NCI-H128 (cell line): ENCODE measurements around the gene KLHL36.

Source experiments
- DNase-seq: peaks from one replicate; lab custom pipeline; 2025; ENCODE audit not compliant: unreplicated experiment; lab: John Stamatoyannopoulos, UW

KLHL36 gene

DNA sequence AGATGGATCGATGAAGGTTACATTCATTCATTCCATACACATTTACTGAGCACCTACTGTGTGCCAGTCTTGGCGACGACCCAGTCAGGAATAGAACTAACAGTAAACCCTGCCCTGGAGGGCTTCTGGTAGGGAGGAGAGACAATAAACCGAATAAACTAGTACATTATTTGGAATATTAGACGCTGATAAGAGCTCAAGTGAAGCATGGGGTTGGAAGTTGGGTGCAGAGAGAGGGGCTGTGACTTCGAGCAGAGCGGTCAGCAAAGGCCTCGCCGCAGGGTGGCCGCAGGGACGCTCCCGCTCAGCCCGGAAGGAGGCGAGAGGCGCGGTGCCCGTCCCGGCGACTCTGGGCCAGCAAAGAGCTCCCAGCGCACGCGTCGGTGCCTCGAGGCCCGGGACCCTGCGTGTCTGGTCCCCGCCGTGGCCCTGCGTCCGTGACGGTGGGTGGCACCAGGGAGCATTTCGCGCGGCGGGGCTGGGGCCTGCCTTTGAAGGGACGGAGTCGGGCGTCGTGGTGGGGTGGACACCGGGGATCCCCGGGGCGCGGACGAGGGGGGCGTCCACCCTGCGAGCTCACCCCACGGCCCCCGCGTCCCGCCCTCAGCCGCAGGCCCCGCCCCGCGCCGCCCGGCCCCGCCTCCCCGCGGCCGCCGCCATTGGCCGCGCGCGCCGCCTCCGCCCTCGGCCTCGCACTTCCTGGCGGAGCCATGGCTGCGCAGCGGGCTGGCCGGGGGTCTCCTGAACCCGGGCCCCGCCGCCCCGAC, at the start of gene KLHL36:
TSS of gene KLHL36 (plus strand) at position 684 of the 767 bp plus-strand sequence. CDS start 2,357 bp downstream, outside the sequence.
- no peak for DNase-seq

DNA sequence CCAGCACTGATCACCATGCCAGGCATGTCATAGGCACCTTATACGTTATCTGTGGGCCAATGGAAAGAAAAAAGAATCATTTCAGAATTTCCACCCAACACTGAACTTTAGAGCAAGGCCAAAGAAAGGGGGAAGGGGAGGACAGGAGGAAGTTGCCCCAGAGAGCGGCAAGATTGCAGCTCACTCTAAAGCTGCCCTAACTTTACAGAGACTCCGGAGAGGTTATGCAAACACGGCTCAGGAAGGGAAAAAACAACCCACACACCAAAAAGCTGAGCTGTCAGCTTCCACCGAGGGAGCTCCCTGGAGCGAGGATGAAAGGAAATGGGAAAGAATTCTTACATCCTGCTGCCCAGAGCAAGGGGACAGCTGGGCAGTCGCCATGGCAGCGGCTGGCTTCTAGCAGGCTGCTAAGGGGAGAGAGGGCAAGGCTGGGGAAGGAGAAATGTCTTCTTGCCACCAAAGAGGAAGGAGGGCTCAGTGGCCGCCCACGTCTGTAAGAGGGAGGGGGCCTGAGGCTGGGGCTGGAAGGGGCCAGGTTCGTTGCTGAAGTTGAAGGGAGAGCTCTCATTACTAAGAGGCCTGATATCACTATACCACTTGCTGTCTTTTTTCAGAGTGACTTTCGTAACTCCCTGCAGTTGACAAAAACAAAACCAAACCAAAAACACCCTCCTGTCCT, 48.6 kb upstream of the KLHL36 start:
- DNase-seq: no peak

DNA sequence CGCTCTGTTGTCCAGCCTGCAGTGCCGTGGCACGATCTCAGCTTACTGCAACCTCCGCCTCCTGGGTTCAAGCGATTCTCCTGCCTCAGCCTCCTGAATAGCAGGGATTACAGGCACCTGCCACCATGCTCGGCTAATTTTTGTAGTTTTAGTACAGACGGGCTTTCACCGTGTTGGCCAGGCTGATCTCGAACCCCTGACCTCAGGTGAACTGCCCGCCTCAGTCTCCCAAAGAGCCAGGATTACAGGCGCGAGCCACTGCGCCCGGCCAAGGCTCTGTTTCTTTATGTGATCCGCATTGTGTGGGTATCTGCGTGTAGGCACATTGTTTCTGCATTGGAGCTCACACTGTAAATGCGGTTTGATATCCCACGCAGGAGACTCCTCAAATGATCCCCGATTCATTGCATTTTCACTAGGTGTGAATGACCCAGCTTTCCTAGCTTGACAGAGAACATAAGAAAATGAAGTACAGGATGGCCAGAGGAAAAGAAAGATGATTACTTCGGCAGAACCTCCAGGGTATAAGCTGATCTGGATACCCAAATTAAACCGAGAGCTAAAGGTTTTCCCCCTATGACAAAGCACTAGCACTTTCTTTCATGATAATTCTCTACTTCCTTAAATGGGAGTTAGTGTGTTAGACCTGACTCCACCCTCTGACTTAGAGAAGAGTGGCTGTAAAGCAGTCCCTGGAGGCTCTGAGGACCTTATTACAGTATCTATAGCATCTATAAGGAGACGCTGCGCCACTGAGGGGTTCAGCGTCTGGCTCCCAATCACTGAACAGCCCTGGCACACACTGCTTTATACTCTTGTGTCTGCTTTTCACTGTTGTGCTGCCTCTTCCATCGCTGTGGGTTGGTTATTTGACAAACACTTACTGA, 47.7 kb upstream of the KLHL36 start:
- no peak for DNase-seq

DNA sequence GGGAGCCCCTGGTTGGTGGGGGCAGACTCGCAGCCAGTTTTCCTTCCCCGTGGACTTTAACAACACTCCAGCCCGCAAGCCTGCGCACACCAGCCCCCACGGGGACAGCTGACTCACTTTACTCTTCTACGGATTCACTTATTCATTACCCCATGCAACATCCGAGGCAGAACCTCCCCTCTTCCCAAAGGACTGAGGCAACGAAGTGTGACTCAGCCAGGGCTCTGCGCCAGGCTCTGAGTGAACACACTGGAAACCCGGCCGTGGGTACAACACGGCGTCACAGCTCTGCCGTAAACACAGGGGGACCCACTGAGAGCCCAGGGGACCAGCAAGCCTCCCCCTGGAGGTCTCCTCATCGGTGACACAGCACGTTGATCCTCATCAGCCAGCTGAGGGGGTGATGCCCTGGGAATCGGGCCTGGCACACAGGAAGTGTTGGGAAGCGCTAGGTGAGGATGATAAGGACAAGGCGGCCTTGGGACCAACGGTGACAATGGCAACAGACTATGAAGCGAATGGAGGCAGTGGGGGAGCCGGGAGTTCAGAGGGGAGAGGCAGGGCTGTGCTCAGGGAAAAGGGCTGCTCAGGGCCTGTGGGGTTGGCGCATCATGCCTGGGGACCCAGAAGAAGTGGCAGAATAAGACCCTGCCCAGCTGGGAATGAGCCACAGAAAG, 45.0 kb upstream of the KLHL36 start:
- DNase-seq: no peak

DNA sequence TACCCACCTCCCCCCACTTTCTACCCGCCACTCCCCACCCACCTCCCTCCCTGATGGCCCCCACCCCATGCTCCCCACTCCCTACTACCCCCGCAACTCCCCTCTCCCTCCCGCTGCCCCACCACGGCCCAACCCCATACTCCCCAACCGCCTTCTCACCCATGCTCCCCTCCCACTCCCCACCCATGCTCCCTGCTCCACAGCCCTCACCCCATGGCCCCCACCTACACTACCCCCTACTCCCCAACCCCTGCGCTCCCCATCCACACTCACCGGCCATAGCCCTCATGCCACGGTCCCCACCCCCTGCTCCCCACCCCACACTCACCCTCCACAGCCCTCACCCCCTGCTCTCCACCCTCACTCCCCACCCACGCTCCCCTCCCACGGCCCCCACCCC, 44.4 kb upstream of the KLHL36 start:
- DNase-seq: no peak

DNA sequence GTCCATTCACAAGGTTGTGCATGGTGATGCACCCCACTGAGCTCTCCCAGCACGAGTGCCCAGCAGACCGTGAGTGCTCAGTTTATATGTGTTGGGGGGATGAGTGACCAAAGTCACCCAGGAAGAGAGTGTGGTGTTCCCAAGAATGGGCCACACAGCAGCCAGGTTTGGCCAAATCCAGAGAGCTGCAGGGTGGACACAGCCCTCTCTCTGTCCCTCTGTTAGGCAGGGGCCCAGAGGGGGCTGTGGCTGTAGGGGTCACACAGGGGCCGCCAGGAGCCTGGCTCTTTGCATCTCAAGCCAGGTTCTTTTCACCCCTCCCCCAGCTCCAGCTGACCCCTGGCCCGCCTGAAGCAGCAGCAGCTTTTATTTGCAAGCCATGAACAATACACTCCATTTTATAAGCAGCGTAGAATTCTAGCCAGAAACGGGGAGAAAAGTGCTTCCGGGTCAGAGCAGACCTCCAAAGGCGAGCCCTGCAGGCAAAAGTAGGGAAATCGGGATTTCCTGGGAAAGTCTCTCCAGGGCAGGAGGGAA, 43.8 kb upstream of the KLHL36 start:
- no peak for DNase-seq

DNA sequence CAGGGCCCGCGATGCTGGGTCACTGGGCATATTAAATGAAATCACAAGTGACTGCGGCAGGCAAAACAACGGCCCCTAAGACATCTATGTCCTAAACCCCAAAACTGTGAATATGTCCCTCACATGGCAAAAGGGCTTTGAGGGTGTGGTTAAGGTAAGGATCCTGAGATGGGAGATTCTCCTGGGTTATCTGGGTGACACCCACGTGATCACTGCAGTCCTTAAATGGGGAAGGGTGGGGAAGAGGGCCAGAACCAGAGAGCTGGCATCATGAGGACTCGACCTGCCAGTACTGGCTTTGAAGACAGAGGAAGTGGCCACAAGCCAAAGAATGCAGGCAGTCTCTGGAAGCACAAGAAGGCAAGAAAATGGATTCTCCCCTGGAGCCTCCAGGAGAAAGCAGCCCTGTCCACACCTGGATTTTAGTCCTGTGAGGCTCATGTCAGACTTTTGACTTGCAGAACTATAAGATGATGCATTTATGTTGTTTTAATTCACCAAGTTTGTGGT, 42.9 kb upstream of the KLHL36 start:
- DNase-seq: no peak

DNA sequence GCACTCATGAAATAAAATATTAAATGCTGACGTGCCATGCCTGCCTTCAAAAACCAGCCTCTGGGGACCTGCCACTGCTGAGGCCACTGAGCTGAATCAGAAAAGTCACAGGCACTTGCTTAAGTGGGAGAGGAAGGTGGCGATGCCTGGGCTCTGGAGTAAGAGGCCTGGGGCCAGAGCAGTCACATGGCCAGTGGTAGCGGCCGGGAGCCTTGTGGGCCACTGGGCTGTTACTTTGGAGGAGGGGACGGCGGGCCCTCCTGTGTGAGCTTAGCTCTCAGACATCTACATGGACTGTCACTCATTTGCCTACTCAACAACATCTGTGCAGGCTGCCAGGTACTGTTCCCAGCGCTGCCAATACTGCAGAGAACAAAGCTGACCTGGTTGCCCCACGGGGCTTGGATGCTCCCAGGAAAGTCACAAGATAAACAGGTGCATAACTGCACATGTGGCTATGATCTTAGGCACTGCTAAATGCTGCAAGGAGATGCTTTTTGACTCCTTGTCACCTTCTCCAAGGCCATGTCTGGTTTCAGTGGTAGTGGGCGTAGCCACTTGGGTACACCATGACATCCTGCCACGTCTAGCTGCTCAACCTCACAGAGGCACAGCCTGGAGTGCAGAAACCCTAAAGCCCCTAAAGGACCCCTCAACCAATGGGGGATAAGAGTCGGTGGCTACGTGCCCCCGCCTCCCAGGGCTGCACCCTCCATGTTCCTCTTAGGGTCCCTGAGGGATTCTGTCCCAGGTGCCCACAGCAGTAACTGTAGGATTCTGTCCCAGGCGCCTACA, 42.0 kb upstream of the KLHL36 start:
- DNase-seq: no peak

DNA sequence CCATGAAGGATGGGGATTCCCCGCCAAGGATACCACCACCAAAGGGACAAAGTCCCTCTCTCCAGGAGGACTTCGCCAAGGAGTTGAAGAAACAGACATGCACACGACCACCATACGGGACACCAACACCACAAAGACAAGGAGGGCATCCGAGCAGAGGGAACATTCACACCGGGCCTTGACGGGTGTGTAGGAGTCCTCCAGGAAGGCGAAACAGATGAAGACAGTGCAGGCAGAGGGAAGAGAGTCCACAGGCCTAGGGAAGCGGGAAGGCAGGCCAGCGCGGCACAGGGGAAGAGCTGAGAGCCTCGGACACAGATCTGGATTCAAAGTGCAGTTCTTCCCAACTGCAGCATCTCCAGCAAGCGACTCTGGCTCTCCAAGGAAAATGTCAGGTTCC, 41.2 kb upstream of the KLHL36 start:
- no peak for DNase-seq

DNA sequence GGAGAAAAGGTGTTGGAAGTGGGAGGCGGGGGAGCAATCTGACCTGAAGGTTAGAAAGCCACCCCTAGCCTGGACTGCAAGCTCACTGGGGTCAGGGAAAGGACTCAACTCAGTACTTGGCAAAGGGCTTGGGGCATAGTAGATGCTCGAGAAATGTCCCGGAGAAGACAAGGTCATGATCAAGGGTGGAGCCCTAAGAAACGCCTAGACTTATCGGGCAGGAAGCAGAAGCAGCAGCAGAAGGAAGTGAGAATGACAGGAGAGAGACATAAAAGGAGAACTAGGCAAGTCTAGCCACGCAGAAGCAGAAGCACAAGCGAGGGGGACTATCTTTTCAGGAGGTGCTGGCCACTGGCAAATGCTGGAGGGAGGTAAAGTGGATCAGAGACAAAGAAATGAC, 40.6 kb upstream of the KLHL36 start:
- no peak for DNase-seq

DNA sequence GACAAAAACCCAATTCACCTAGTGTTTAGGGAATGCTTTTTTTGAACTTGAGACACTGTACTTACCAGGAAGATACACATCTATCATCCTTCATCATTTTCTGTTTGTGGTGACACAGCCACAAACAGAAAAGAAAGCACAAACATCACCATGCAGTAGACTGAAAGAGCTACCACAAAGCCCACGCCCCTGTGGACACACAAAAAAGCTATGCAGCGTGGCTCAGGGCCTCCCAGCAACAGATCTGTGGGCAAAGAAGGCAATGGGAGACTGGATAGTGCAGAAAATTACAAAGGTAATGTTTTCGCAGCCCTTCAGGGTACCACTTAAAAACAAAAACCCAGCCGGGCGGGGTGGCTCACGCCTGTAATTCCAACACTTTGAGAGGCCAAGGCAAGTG, 40.0 kb upstream of the KLHL36 start:
- no peak for DNase-seq

DNA sequence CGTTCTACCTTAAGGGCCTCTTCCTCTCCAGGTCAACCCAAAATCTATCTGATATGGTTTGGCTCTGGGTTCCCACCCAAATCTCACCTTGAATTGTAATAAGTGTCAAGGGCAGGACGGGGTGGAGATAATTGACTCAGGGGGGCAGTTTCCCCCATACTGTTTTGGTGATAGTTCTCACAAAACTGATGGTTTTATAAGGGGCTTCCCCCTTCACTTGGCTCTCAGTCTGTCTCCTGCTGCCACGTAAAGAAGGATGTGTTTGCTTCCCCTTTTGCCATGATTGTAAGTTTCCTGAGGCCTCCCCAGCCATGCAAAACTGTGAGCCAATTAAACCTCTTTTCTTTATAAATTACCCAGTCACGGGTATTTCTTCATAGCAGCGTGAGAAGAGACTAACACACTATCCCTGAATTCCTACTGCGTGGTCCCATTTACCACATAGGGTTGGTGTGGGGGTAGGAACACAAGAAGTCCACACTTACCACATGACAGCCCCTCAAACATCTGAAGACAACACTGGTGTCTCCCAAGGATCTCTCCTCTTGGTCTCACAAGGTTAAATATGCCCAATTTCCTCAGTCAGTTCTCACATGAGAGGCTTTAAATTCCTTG, 38.6 kb upstream of the KLHL36 start:
- DNase-seq: no peak

DNA sequence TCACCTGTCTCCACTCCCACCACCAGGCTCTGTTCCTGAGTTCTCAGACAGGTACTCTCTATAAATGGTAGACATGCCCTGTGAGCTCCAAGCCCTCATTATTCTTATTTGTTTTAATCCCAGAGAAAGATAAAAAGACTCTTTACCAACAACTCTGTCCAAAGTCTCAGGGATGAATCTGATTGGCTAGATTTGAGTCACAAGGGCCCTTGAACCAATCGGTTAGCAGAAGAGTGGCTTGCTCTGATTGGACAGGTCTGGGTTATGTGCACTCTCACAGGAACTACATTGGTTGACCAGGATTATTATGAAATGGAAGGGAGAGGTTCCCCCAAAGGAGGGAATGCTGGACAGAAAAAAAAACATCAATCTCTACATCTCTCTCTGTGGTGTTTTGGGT, 37.9 kb upstream of the KLHL36 start:
- DNase-seq: no peak

DNA sequence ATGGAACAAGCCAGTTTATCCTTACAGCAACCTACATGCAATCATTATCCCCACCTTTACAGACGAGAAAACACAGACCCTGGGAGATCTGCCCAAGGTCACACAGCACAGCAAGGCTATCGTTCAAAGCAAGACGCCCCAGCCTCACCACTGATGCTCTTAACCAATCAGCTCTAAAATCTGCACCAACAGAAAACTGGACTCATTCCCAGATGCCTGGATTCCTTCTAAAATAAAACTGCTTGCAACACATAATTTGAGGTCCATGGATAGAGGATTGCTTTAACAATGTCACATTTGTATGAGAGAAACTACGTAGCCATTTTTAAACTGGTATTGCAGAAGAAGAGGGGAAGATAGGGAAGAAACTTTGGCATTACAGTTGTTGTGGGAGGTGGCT, 37.3 kb upstream of the KLHL36 start:
- no peak for DNase-seq

DNA sequence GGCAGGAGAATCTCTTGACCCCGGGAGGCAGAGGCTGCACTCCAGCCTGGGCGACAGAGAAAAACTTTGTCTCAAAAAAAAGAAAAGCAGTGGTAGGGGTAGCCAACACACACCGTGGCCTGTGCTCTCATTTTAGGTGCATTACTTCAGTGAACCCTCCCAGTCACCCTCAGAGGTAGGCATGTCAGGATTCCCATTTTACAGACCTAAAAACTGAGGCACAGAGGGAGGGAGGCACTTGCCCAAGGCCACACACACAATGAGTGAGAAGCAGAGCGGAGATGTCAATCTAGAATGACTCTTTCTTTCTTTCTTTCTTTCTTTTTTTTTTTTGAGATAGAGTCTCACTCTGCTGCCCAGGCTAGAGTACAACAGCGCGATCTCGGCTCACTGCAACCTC, 35.6 kb upstream of the KLHL36 start:
- DNase-seq: no peak

DNA sequence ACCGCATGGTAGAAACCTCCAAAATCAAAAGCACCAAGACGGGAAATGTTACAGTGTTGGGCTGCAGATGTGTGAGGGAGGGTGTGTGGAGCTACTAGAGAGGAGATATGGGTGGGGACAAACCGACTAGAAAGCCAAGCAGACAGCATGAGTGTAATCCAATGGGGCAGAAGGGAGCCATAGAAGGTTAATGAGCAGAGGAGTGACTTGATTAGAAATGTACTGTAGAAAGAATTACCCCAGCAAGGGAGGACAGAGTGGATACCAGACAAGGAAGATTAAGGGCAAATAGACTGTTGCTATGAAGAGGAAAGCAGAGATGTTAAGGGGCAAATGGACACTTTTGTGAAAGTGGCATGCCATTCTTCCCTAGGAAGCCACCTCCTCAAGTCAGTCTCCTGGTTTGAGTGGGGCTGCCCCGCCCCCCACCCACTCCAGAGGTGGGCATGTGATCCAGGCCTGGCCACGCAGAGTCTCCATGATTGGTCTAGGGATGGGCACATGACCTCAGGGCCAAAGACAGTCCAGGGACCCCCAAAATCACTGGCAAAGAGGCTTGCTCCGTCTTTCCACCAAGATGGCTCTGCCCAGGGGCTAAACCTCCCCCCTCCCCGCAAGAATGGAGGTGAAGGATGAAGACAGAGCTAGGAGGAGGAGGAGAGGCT, 34.8 kb upstream of the KLHL36 start:
- DNase-seq: no peak

DNA sequence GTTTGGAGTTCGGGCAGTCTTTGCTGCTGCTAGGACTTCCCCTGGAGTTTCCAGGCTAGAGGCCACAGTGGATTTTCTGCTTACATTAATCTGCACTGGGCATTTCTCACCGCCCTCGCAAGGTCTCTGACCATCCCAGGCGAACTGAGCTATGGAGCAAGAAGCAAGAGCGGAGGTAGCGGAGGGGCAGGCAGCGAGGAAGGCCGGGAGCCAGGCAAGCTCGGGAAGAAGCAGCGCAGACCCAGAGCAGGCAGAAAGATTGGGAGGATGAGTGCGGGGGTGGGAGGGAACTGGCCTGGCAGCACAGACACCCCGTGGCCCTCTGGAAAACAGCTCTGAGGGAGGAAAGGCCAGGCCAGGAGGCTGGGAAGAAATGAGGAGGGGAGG, 34.2 kb upstream of the KLHL36 start:
- DNase-seq: no peak

DNA sequence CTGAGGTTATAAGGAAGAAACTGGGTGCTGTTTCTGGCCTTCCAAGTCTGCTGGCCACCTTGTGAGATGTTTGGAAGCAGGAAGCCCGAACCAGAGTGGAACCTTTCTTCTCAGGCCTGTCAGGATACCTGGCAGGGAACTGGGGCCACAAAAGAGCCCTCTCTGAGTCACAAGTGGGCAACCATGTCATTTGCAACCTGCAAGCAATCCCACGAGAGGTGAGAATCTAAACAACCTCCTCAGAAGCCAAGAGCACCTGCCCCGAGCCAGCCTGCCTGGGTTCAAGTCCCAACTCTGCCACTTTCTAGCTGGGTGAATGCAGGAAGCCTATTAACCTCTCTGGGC, 33.7 kb upstream of the KLHL36 start:
- no peak for DNase-seq
